IMR-90 (cell line): ENCODE measurements around the gene PLA2G15. TPM values are rescaled to one million over a fixed set of nuclear protein-coding genes. Genes with fewer than 3 reads are reported as not detected.

Experiments
- ATAC-seq: fragments of 200-7000 bp; cut with Tn5 transposase; 2 replicates; pipeline ENCODE4 v1.9.1; 2020; ENCODE audit warnings: low read depth, mild to moderate bottlenecking, moderate library complexity
- BruUV-seq: library from RNA; stranded (reverse); fragments of 400-500 nt; replicated peaks from 2 replicates; lab custom pipeline; 2021; lab: Mats Ljungman, UMichigan
- CTCF ChIA-PET: fragments of 300-600 bp; formaldehyde crosslinking; extraction: SDS; loops from one replicate; lab custom pipeline; 2021; ENCODE audit warnings: antibody characterized with exemption; lab: Yijun Ruan, JAX
- POLR2A ChIA-PET: fragments of 300-600 bp; sonication (Branson Sonifier 250); formaldehyde crosslinking; loops from one replicate; lab custom pipeline; 2022; ENCODE audit warnings: antibody characterized with exemption; ENCODE audit not compliant: unreplicated experiment; lab: Charles Lee
- DNase-seq: peaks from one replicate; pipeline ENCODE4 v3.0.0; 2013
- H2AFZ ChIP-seq: replicated peaks from 2 replicates; pipeline ENCODE3; 2013; ENCODE audit warnings: low read length, mild to moderate bottlenecking; ENCODE audit not compliant: poor library complexity
- H2AK5ac ChIP-seq: 2 replicates; pipeline ENCODE4 v1.6.1; 2013; ENCODE audit warnings: low read depth, low read length, inconsistent platforms
- H2AK9ac ChIP-seq: replicated peaks from 2 replicates; pipeline ENCODE3; 2013; ENCODE audit warnings: mild to moderate bottlenecking, low read depth, low read length, moderate library complexity; ENCODE audit not compliant: poor library complexity
- H2BK120ac ChIP-seq: 2 replicates; pipeline ENCODE4 v1.6.1; 2013; ENCODE audit warnings: low read depth, low read length, inconsistent platforms
- H2BK15ac ChIP-seq: 3 replicates; pipeline ENCODE4 v1.6.1; 2013; ENCODE audit warnings: low read depth, low read length, inconsistent platforms
- H2BK20ac ChIP-seq: 2 replicates; pipeline ENCODE4 v1.6.1; 2013; ENCODE audit warnings: low read depth, mild to moderate bottlenecking, inconsistent platforms, low read length, moderate library complexity
- H2BK5ac ChIP-seq: 2 replicates; pipeline ENCODE4 v1.6.1; 2013; ENCODE audit warnings: mild to moderate bottlenecking, low read depth, low read length, inconsistent platforms; ENCODE audit not compliant: poor library complexity, severe bottlenecking
- H3K14ac ChIP-seq: replicated peaks from 2 replicates; pipeline ENCODE4 v1.6.1; 2013; ENCODE audit warnings: low read depth, low read length, inconsistent platforms
- H3K18ac ChIP-seq: 2 replicates; pipeline ENCODE4 v1.6.1; 2013; ENCODE audit warnings: low read depth, low read length, control low read depth
- H3K23ac ChIP-seq: 2 replicates; pipeline ENCODE4 v1.6.1; 2013; ENCODE audit warnings: low read depth, low read length, inconsistent platforms
- H3K27ac ChIP-seq: 2 replicates; pipeline ENCODE4 v1.5.1; 2013; ENCODE audit warnings: mild to moderate bottlenecking, control low read depth, low read length; ENCODE audit not compliant: insufficient read depth
- H3K27me3 ChIP-seq: 2 replicates; pipeline ENCODE4 v1.6.1; 2013; ENCODE audit warnings: low read length; ENCODE audit not compliant: control insufficient read depth, insufficient read depth
- H3K36me3 ChIP-seq: 2 replicates; pipeline ENCODE4 v1.6.1; 2013; ENCODE audit warnings: low read length, mixed read lengths; ENCODE audit not compliant: control insufficient read depth, insufficient read depth
- H3K4ac ChIP-seq: 2 replicates; pipeline ENCODE4 v1.6.1; 2013; ENCODE audit warnings: low read depth, low read length, inconsistent platforms
- H3K4me1 ChIP-seq: 2 replicates; pipeline ENCODE4 v1.6.1; 2013; ENCODE audit warnings: low read length, mixed read lengths; ENCODE audit not compliant: control insufficient read depth, insufficient read depth
- H3K4me2 ChIP-seq: 2 replicates; pipeline ENCODE4 v1.6.1; 2013; ENCODE audit warnings: low read depth, mild to moderate bottlenecking, control low read depth, low read length, moderate library complexity
- H3K4me3 ChIP-seq: 2 replicates; pipeline ENCODE4 v1.5.1; 2013; ENCODE audit warnings: low read depth, mild to moderate bottlenecking, control low read depth, low read length, moderate library complexity; ENCODE audit not compliant: insufficient read depth
- H3K56ac ChIP-seq: 2 replicates; pipeline ENCODE4 v1.6.1; 2013; ENCODE audit warnings: low read length, inconsistent platforms; ENCODE audit not compliant: insufficient read depth; ENCODE audit errors: extremely low read depth
- H3K79me1 ChIP-seq, 2 experiments: 2 replicates each; pipeline ENCODE4 v1.6.1; 2013; ENCODE audit warnings: low read length in 2 of 2, inconsistent platforms in 1 of 2, low read depth in 1 of 2
- H3K9ac ChIP-seq: 2 replicates; pipeline ENCODE4 v1.6.1; 2013; ENCODE audit warnings: low read depth, low read length, control low read depth
- H3K9me1 ChIP-seq: 2 replicates; pipeline ENCODE4 v1.6.1; 2013; ENCODE audit warnings: low read length, inconsistent platforms; ENCODE audit not compliant: insufficient read depth
- H3K9me3 ChIP-seq: 2 replicates; pipeline ENCODE4 v1.6.1; 2013; ENCODE audit warnings: low read length; ENCODE audit not compliant: control insufficient read depth, insufficient read depth
- H4K20me1 ChIP-seq: 2 replicates; pipeline ENCODE4 v1.6.1; 2013; ENCODE audit warnings: low read length, inconsistent platforms; ENCODE audit not compliant: insufficient read depth
- H4K5ac ChIP-seq: 2 replicates; pipeline ENCODE4 v1.6.1; 2013; ENCODE audit warnings: mild to moderate bottlenecking, low read depth, low read length, control low read depth
- H4K8ac ChIP-seq, 2 experiments: 2 replicates each; pipeline ENCODE4 v1.6.1; 2013; ENCODE audit warnings: low read depth in 2 of 2, low read length in 2 of 2, control low read depth in 1 of 2, inconsistent platforms in 1 of 2
- H4K91ac ChIP-seq: 2 replicates; pipeline ENCODE4 v1.6.1; 2013; ENCODE audit warnings: low read depth, low read length, inconsistent platforms; ENCODE audit not compliant: insufficient read depth
- BHLHE40 ChIP-seq: fragments of 150-350 bp; IDR thresholded peaks from 2 replicates; pipeline ENCODE4 v1.6.1; 2016; ENCODE audit warnings: mild to moderate bottlenecking, low read depth, low read length
- CEBPB ChIP-seq: IDR thresholded peaks from 2 replicates; pipeline ENCODE4 v1.6.1; 2012; ENCODE audit warnings: low read depth, low read length, improper control_type of control experiment
- CTCF ChIP-seq: conservative IDR thresholded peaks from 2 replicates; pipeline ENCODE4 v1.5.1; 2012; ENCODE audit warnings: mild to moderate bottlenecking, low read depth, low read length, improper control_type of control experiment
- MAFK ChIP-seq: IDR thresholded peaks from 2 replicates; pipeline ENCODE4 v1.6.1; 2012; ENCODE audit warnings: low read depth, low read length, improper control_type of control experiment
- MAZ ChIP-seq: IDR thresholded peaks from 2 replicates; pipeline ENCODE4 v1.6.1; 2012; ENCODE audit warnings: low read depth, mild to moderate bottlenecking, low read length, improper control_type of control experiment, moderate library complexity, borderline replicate concordance
- RCOR1 ChIP-seq: IDR thresholded peaks from 2 replicates; pipeline ENCODE4 v1.6.1; 2012; ENCODE audit warnings: mild to moderate bottlenecking, low read length, improper control_type of control experiment; ENCODE audit not compliant: insufficient replicate concordance
- SMC3 ChIP-seq: fragments of 150-350 bp; IDR thresholded peaks from 2 replicates; pipeline ENCODE4 v1.6.1; 2016; ENCODE audit warnings: low read depth, mild to moderate bottlenecking, antibody characterized with exemption, low read length, moderate library complexity
- WGBS, 2 experiments: methylation state at CpG; one replicate each; pipeline versions ENCODE4 v1.1.5 to v1.1.7; 2013; ENCODE audit warnings: missing lambda C conversion rate in 2 of 2; ENCODE audit not compliant: insufficient read length in 1 of 2; ENCODE audit errors: extremely low coverage in 2 of 2; 5-methylcytosine and 5-hydroxymethylcytosine counted together
- dilution Hi-C: fragments of 300-500 bp; cut with HindIII; formaldehyde crosslinking; loops from one replicate; pipeline ENCODE4 v1.14.3; 2018; ENCODE audit warnings: low sequenced_read_pairs; ENCODE audit not compliant: unreplicated experiment
- in situ Hi-C: fragments of 300-500 bp; cut with MboI; formaldehyde crosslinking; loops from 3 replicates; pipeline ENCODE4 v1.14.3; 2019; ENCODE audit warnings: low sequenced_read_pairs, inconsistent platforms, mixed read lengths
- intact Hi-C: fragments of 100-400 bp; cut with micrococcal nuclease; formaldehyde crosslinking; loops from 2 replicates; pipeline ENCODE4 v1.10.0; 2022
- polyA plus RNA-seq, 3 experiments: library from polyadenylated mRNA; depleted of rRNA; stranded (reverse); fragments of >200 nt; gene quantifications; 2 replicates each; pipeline ENCODE4 v1.2.3, GENCODE V29; 2012; ENCODE audit warnings: low replicate concordance in 1 of 3
- total RNA-seq: library from RNA; depleted of rRNA; stranded (reverse); fragments of >200 nt; gene quantifications from 2 replicates; pipeline ENCODE4 v1.2.3, GENCODE V29; 2012

PLA2G15 gene
- total and polyA plus RNA-seq, 2 of the 4 experiments (the other 2 are of a cell fraction) = 19.5 to 31.7 TPM

- Histone ChIP-seq H2BK5ac (no peak overlapping the region), H2AK9ac (no peak overlapping the region), H3K4me3 (no peak overlapping the region), H3K23ac (no peak overlapping the region), H3K9me3 (no peaks in the 10 kb centered on the region), H3K27ac (no peak overlapping the region), H2AK5ac (no peak overlapping the region), H2BK120ac (no peak overlapping the region), H3K18ac (no peak overlapping the region), H3K4me2 (no peak overlapping the region), H3K36me3 (peaks cover 53% of the 10 kb centered on the region), H3K4ac (no peak overlapping the region), H2AFZ (no peak overlapping the region), H4K91ac (no peak overlapping the region), H4K20me1 (peaks cover 16% of the 10 kb centered on the region), H3K27me3 (no peaks in the 10 kb centered on the region), H3K9me1 (peaks cover 8% of the 10 kb centered on the region), H3K79me1 (peaks cover 21 to 64% of the 10 kb centered on the region in 2 experiments), H2BK15ac (no peak overlapping the region), H4K8ac (no peak overlapping the region), H2BK20ac (no peak overlapping the region), H3K4me1 (peaks cover 7% of the 10 kb centered on the region; the same call in 1 of the 2 replicates), H3K56ac (no peak overlapping the region), H4K5ac (no peak overlapping the region), H3K14ac (no peak overlapping the region), H3K9ac (no peak overlapping the region)
- DNase-seq (no peak), ATAC-seq (no peak)
- TF ChIP-seq RCOR1 (no peak), CEBPB (no peak), MAFK (no peak), SMC3 (no peak), BHLHE40 (no peak), CTCF (no peak), MAZ (no peak)
- no TSS peak for BruUV-seq
- ChIA-PET CTCF (no interaction called here), POLR2A (no interaction called here)
- no CpG with 5 or more reads among the region's 6 CpGs for WGBS, 2 experiments
- intact Hi-C loops (loop anchor here (5.0 kb wide), 1 partner anchor 34 kb away; the partner anchor contains the start of gene SLC7A6), dilution Hi-C loops (no loop called here), in situ Hi-C loops (no loop called here)
Observed at GRCh38 chr16:68296693-68297092, 51.5 kb downstream of the PLA2G15 start.
